Fibroblast of pulmonary artery (primary cell): ENCODE data around the gene CENPB.
"Not testable (repeated sequence)": the region's sequence is repeated elsewhere in the genome, so short reads cannot be mapped to it uniquely, and the experiment has no call there.

Experiments used
- DNase-seq: peaks from one replicate; pipeline ENCODE4 v3.0.0-alpha.2; 2010; ENCODE audit warnings: low read depth
- H3K4me3 ChIP-seq: replicated peaks from 2 replicates; pipeline ENCODE4 v1.5.1; 2011; ENCODE audit warnings: low read depth, mild to moderate bottlenecking, control low read depth, low read length, moderate library complexity
- TF ChIP-seq, protein P1 (sequence below): IDR thresholded peaks from 2 replicates; pipeline ENCODE4 v1.5.1; 2011; ENCODE audit warnings: mild to moderate bottlenecking, control low read depth, low read length, inconsistent platforms; ENCODE audit errors: missing control alignments

The CENPB gene

GRCh38 chr20:3796477-3797225 lies 10.1 kb upstream of the CENPB start:
- DNase-seq: no peak
- H3K4me3 ChIP-seq: peak overlapping the region; percentile 93
- TF ChIP-seq, protein P1, sequence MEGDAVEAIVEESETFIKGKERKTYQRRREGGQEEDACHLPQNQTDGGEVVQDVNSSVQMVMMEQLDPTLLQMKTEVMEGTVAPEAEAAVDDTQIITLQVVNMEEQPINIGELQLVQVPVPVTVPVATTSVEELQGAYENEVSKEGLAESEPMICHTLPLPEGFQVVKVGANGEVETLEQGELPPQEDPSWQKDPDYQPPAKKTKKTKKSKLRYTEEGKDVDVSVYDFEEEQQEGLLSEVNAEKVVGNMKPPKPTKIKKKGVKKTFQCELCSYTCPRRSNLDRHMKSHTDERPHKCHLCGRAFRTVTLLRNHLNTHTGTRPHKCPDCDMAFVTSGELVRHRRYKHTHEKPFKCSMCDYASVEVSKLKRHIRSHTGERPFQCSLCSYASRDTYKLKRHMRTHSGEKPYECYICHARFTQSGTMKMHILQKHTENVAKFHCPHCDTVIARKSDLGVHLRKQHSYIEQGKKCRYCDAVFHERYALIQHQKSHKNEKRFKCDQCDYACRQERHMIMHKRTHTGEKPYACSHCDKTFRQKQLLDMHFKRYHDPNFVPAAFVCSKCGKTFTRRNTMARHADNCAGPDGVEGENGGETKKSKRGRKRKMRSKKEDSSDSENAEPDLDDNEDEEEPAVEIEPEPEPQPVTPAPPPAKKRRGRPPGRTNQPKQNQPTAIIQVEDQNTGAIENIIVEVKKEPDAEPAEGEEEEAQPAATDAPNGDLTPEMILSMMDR: no peak

DNA sequence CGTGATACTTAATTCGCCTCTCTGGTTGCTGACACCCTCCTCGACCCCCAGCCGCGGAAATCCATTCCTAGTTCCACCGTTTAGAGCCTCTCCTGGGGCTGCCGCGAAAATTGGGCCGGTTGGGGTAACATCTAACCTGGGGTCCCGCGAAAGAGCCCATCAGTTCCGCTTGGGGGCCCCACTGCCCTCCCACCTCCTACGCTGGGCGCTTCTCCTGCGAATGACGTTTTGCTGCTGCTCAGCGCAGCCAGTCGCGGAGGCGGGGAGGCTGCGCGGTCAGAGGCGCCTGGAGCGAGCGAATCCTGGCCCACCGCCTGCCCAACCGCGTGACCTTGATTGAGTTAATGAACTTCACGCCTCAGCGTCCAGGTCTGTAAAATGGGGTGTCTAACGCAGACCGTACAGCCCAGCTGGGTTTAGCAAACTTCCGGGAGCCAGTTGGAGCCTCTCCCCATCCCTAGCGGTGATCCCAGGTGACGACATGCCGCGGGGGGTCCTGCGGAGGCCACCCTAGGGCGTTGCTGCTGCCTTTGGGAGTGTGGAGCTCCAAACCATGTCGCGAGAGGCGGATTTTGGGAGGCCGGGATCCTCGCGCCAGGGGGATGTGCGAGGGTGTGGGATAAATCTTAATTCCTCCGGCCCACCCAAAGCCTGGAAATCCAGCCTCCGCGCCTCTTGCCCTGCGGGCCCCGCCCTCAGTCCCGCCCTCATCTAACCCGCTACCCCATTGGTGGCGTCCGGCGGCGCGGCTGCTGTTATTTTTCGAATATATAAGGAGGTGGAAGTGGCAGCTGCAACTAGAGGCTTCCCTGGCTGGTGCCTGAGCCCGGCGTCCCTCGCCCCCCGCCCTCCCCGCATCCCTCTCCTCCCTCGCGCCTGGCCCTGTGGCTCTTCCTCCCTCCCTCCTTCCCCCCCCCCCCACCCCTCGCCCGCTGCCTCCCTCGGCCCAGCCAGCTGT lies 9.2 kb upstream of the CENPB start, which contains the start of gene CDC25B:
Gene CDC25B, plus strand, starts transcription at position 800 of the 958 bp plus-strand sequence. CDS start 222 bp downstream, outside the sequence.
- H3K4me3 ChIP-seq: peak within 1 kb of the TSS; percentile 93
- TF ChIP-seq, protein P1: peak; percentile 35
- DNase-seq: peak; percentile 95

GRCh38 chr20:3794701-3795420 lies 8.3 kb upstream of the CENPB start:
- peak overlapping the region; percentile 93 for H3K4me3 ChIP-seq
- TF ChIP-seq, protein P1: no peak
- DNase-seq: no peak

DNA sequence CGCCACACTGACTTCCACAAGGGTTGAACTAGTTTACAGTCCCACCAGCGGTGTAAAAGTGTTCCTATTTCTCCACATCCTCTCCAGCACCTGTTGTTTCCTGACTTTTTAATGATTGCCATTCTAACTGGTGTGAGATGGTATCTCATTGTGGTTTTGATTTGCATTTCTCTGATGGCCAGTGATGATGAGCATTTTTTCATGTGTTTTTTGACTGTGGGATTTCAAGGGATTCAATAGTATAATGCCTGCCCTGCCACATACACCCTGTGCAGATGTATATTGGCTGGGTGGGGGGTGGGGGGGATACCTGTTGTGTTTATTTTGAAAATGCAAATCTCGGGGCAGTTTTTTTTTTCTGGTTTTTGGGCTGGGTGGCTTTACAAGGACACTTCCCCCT lies 7.6 kb upstream of the CENPB start:
- DNase-seq, H3K4me3 ChIP-seq: not testable (repeated sequence)

- DNase-seq, H3K4me3 ChIP-seq: not testable (repeated sequence)
These were observed 2.7 kb upstream of the CENPB start for GRCh38 chr20:3789201-3789600.

- H3K4me3 ChIP-seq: no peak overlapping the region
- TF ChIP-seq, protein P1: no peak
- DNase-seq: no peak
These were observed 2.2 kb upstream of the CENPB start for GRCh38 chr20:3788685-3789155.

DNA sequence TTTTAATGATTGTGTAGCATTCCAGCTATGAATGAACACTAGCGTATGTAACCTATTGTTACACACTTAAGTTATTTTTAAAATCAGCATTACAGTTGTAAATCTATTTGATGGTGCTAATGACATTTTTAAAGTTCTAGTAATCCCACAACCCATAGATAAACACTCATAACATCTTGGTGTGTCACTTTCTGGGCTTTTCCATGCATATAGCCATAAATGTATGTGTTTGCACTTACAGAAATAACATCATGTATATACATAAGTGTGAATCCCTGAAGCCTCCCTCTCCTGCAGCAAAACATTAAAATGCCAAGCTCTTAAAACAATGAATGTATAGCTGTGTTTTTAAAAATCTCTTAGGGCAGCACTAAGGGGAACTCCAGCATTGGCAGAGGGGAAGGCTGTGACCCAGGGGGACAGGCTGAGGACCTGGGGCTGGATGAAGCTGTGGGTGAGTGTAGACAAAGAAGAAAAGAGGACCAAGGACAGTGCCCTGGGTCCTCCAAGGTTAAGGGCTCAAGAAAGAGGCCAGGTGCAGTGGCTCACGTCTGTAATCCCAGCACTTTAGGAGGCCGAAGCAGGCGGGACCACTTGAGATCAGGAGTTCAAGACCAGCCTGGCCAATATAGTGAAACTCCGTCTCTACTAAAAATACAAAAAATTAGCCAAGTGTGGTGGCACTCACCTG lies 929 bp upstream of the CENPB start:
- H3K4me3 ChIP-seq: peak overlapping the region; percentile 55
- TF ChIP-seq, protein P1: no peak
- DNase-seq: no peak
